GM23338 (cell line): Measurements from ENCODE around the gene TOX4. TPM values are rescaled to one million over a fixed set of nuclear protein-coding genes. Genes with fewer than 3 reads are reported as not detected.

ENCODE experiments used
- ATAC-seq: fragments of 200-7000 bp; cut with Tn5 transposase; 3 replicates; pipeline ENCODE4 v1.9.1; 2020
- DNase-seq: peaks from one replicate; pipeline ENCODE4 v3.0.0-alpha.2; 2015; ENCODE audit warnings: low spot score
- H2AFZ ChIP-seq: fragments of 200-600 bp; sonication (generic); 2 replicates; pipeline ENCODE4 v1.8.0; 2016; ENCODE audit warnings: antibody characterized with exemption, mild to moderate bottlenecking, moderate library complexity
- H3F3A ChIP-seq: fragments of 200-600 bp; sonication (generic); replicated peaks from 2 replicates; pipeline ENCODE4 v1.8.0; 2017; ENCODE audit warnings: antibody characterized with exemption, mixed run types, low read depth
- H3K27ac ChIP-seq: fragments of 200-600 bp; sonication (generic); 2 replicates; pipeline ENCODE4 v1.6.1; 2016; ENCODE audit warnings: low read depth
- H3K27me3 ChIP-seq: fragments of 200-600 bp; sonication (generic); 2 replicates; pipeline ENCODE4 v1.8.0; 2016; ENCODE audit warnings: mild to moderate bottlenecking, mixed run types, moderate library complexity; ENCODE audit not compliant: insufficient read depth
- H3K36me3 ChIP-seq: fragments of 200-600 bp; sonication (generic); 2 replicates; pipeline ENCODE4 v1.8.0; 2016; ENCODE audit warnings: mild to moderate bottlenecking; ENCODE audit not compliant: insufficient read depth
- H3K4me1 ChIP-seq: fragments of 200-600 bp; sonication (generic); 2 replicates; pipeline ENCODE4 v1.8.0; 2016; ENCODE audit warnings: mild to moderate bottlenecking, moderate library complexity; ENCODE audit not compliant: insufficient read depth
- H3K4me2 ChIP-seq: fragments of 200-600 bp; sonication (generic); 2 replicates; pipeline ENCODE4 v1.7.1; 2017; ENCODE audit warnings: mixed run types
- H3K4me3 ChIP-seq: fragments of 200-600 bp; sonication (generic); 2 replicates; pipeline ENCODE4 v1.6.1; 2016; ENCODE audit warnings: mixed run types
- H3K79me2 ChIP-seq: fragments of 200-600 bp; sonication (generic); replicated peaks from 2 replicates; pipeline ENCODE4 v1.8.0; 2017; ENCODE audit warnings: mild to moderate bottlenecking; ENCODE audit not compliant: insufficient read depth
- H3K9me2 ChIP-seq: fragments of 200-600 bp; sonication (generic); 2 replicates; pipeline ENCODE4 v1.8.0; 2017; ENCODE audit not compliant: insufficient read depth
- H4K20me1 ChIP-seq: fragments of 200-600 bp; sonication (generic); replicated peaks from 2 replicates; pipeline ENCODE4 v1.8.0; 2017; ENCODE audit warnings: mild to moderate bottlenecking; ENCODE audit not compliant: insufficient read depth
- H3K27ac Mint-ChIP-seq: 2 replicates; pipeline ENCODE4 v1.8.0; 2020; ENCODE audit warnings: inconsistent platforms, mild to moderate bottlenecking, moderate library complexity, mixed read lengths
- H3K27me3 Mint-ChIP-seq: 3 replicates; pipeline ENCODE4 v1.8.0; 2022; ENCODE audit warnings: low read depth, mild to moderate bottlenecking, moderate library complexity, mixed read lengths, inconsistent platforms; ENCODE audit not compliant: insufficient read depth, poor library complexity
- H3K36me3 Mint-ChIP-seq: 3 replicates; pipeline ENCODE4 v1.8.0; 2021; ENCODE audit warnings: low read depth, mild to moderate bottlenecking, inconsistent platforms, moderate library complexity, mixed read lengths
- H3K4me1 Mint-ChIP-seq: 3 replicates; pipeline ENCODE4 v1.8.0; 2020; ENCODE audit warnings: mild to moderate bottlenecking, inconsistent platforms, mixed read lengths
- H3K4me3 Mint-ChIP-seq: 3 replicates; pipeline ENCODE4 v1.8.0; 2021; ENCODE audit warnings: moderate library complexity, mild to moderate bottlenecking, inconsistent platforms, mixed read lengths
- H3K9me3 Mint-ChIP-seq: 3 replicates; pipeline ENCODE4 v1.8.0; 2020; ENCODE audit warnings: moderate library complexity, mild to moderate bottlenecking, inconsistent platforms, mixed read lengths
- CREB1 ChIP-seq: fragments of 250-450 bp; sonication (Bioruptor Pico); IDR thresholded peaks from 2 replicates; pipeline ENCODE4 v1.5.0; 2020; ENCODE audit warnings: low read depth, mild to moderate bottlenecking, moderate library complexity
- EZH2 ChIP-seq: fragments of 200-600 bp; sonication (generic); IDR thresholded peaks from one replicate; pipeline ENCODE4 v1.8.0; 2017; ENCODE audit warnings: antibody characterized with exemption, mild to moderate bottlenecking, low read depth; ENCODE audit not compliant: unreplicated experiment
- NANOG ChIP-seq: IDR thresholded peaks from 2 replicates; pipeline ENCODE4 v1.6.1; 2016; ENCODE audit warnings: antibody characterized with exemption, borderline replicate concordance
- POLR2AphosphoS5 ChIP-seq: IDR thresholded peaks from 2 replicates; pipeline ENCODE4 v1.6.1; 2016; ENCODE audit warnings: antibody characterized with exemption, low read depth
- STAT1 ChIP-seq: IDR thresholded peaks from one replicate; pipeline ENCODE4 v1.6.1; 2016; ENCODE audit warnings: antibody characterized with exemption; ENCODE audit not compliant: unreplicated experiment
- ZNF114 ChIP-seq: fragments of 250-450 bp; sonication (Bioruptor Pico); IDR thresholded peaks from 2 replicates; pipeline ENCODE4 v1.5.0; 2020; ENCODE audit warnings: mild to moderate bottlenecking, moderate library complexity
- ZNF331 ChIP-seq: fragments of 250-450 bp; sonication (Bioruptor Pico); IDR thresholded peaks from 2 replicates; pipeline ENCODE4 v1.5.0; 2020; ENCODE audit warnings: low read depth, mild to moderate bottlenecking, moderate library complexity
- polyA plus RNA-seq: library from polyadenylated mRNA; unstranded; fragments of >200 nt; fragmentation: Nextera tagmentation; extraction: Ambion mirVana; gene quantifications from 2 replicates; pipeline ENCODE4 v1.2.1, GENCODE V29; 2016
- total RNA-seq: library from RNA; depleted of rRNA; stranded (reverse); fragments of >200 nt; shearing (Covaris generic); gene quantifications from 2 replicates; pipeline ENCODE4 v1.2.3, GENCODE V29; 2014
- TF ChIP-seq, protein P1 (sequence below): fragments of 250-450 bp; sonication (Bioruptor Pico); IDR thresholded peaks from 2 replicates; pipeline ENCODE4 v1.5.0; 2020; ENCODE audit warnings: mild to moderate bottlenecking, moderate library complexity
- TF ChIP-seq, protein P2 (sequence below), 2 experiments: fragments of 200-600 bp in 1 of 2; sonication (generic) in 1 of 2; conservative IDR thresholded peaks; 2 replicates each; pipeline versions ENCODE4 v1.5.1 to v1.6.1; 2016 to 2017; ENCODE audit warnings: antibody characterized with exemption in 2 of 2, low read depth in 2 of 2, mild to moderate bottlenecking in 2 of 2, moderate library complexity in 1 of 2

Gene TOX4
- total and polyA plus RNA-seq, 2 experiments from 2014 or later: 45.6 to 72.8 TPM

DNA sequence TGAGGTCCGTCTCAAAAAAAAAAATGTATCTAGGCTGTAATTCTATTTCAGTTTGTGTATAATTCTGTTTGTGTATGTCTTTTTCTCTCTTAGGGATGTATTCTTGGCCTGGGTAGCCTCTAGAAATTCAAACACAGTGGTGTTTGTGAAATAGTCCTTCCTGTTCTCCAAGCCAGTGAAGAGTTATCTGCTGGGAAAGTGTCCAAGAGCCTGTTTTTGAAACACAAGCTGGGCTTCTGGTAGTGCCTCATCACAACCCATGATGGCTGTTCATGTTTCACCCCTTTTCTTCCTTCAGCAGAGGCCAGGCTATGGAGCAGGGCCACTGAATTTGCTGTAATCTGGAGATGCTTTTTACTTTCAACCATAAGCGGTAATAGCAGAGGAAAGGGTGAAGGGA, 19.5 kb downstream of the TOX4 start (continued):
- TF ChIP-seq, protein P1, sequence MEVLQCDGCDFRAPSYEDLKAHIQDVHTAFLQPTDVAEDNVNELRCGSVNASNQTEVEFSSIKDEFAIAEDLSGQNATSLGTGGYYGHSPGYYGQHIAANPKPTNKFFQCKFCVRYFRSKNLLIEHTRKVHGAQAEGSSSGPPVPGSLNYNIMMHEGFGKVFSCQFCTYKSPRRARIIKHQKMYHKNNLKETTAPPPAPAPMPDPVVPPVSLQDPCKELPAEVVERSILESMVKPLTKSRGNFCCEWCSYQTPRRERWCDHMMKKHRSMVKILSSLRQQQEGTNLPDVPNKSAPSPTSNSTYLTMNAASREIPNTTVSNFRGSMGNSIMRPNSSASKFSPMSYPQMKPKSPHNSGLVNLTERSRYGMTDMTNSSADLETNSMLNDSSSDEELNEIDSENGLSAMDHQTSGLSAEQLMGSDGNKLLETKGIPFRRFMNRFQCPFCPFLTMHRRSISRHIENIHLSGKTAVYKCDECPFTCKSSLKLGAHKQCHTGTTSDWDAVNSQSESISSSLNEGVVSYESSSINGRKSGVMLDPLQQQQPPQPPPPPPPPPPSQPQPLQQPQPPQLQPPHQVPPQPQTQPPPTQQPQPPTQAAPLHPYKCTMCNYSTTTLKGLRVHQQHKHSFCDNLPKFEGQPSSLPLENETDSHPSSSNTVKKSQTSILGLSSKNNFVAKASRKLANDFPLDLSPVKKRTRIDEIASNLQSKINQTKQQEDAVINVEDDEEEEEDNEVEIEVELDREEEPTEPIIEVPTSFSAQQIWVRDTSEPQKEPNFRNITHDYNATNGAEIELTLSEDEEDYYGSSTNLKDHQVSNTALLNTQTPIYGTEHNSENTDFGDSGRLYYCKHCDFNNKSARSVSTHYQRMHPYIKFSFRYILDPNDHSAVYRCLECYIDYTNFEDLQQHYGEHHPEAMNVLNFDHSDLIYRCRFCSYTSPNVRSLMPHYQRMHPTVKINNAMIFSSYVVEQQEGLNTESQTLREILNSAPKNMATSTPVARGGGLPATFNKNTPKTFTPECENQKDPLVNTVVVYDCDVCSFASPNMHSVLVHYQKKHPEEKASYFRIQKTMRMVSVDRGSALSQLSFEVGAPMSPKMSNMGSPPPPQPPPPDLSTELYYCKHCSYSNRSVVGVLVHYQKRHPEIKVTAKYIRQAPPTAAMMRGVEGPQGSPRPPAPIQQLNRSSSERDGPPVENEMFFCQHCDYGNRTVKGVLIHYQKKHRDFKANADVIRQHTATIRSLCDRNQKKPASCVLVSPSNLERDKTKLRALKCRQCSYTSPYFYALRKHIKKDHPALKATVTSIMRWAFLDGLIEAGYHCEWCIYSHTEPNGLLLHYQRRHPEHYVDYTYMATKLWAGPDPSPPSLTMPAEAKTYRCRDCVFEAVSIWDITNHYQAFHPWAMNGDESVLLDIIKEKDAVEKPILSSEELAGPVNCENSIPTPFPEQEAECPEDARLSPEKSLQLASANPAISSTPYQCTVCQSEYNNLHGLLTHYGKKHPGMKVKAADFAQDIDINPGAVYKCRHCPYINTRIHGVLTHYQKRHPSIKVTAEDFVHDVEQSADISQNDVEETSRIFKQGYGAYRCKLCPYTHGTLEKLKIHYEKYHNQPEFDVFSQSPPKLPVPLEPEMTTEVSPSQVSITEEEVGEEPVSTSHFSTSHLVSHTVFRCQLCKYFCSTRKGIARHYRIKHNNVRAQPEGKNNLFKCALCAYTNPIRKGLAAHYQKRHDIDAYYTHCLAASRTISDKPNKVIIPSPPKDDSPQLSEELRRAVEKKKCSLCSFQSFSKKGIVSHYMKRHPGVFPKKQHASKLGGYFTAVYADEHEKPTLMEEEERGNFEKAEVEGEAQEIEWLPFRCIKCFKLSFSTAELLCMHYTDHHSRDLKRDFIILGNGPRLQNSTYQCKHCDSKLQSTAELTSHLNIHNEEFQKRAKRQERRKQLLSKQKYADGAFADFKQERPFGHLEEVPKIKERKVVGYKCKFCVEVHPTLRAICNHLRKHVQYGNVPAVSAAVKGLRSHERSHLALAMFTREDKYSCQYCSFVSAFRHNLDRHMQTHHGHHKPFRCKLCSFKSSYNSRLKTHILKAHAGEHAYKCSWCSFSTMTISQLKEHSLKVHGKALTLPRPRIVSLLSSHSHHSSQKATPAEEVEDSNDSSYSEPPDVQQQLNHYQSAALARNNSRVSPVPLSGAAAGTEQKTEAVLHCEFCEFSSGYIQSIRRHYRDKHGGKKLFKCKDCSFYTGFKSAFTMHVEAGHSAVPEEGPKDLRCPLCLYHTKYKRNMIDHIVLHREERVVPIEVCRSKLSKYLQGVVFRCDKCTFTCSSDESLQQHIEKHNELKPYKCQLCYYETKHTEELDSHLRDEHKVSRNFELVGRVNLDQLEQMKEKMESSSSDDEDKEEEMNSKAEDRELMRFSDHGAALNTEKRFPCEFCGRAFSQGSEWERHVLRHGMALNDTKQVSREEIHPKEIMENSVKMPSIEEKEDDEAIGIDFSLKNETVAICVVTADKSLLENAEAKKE: no peak
- no peak for TF ChIP-seq POLR2AphosphoS5
- no peak for TF ChIP-seq NANOG
- TF ChIP-seq ZNF331 (CRISPR knock-in tag): no peak
- no peak for TF ChIP-seq ZNF114 (CRISPR knock-in tag)
- no peak for TF ChIP-seq STAT1
- TF ChIP-seq EZH2: no peak

DNA sequence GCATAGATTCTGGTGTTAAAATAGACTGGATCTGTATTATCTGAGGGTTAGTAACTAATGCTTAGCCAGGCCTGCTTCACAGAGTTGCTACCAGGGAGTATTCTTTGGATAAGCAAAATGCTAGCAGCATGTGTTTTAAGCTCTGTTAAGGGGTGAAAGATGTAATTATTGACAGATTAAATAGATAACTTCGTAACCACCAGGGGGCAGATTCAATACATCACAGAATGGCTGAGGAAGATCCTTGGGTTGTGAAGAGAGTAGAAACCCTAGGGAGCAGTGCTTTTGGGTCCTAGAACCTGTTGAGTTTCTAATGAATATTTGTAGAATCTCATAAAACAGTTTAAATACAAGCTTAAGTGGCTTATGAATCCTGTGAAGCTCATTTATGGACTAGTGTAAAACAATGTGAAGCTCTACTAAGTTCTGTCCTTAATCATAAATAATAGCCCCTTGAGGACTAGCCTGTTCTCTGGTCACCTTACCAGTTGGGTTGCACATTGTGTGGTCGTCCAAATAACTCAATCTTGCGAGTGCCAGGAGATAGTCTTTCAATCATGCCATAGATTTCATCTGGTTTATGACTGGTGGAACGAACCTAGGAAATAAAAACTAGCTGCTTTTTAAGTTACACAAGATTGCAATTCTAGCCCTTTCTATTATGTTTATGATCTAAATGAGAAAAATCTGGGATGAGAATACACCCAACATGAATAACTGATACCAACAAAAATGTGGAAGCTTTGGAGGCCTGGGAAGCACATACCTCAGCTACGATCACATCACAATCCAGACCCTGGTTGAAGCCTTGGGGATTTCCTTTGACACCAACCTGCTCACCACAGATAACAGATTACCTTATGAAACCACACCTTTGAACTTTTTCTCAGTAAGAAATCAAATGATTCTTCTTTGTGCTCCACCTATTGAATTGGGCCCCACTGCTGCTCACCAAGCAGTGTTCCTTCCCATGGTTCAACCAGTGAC, 21.8 kb downstream of the TOX4 start:
- peaks cover 16% of the 10 kb centered on the region for H3K79me2 ChIP-seq
- H3K4me3 ChIP-seq: no peak overlapping the region
- H3K36me3 ChIP-seq: peaks cover 67% of the 10 kb centered on the region
- peak overlapping the region; percentile 29 for H3K27ac ChIP-seq
- ATAC-seq: peak; percentile 77
- no peak overlapping the region for H2AFZ ChIP-seq
- peaks cover 12% of the 10 kb centered on the region for H3K4me1 ChIP-seq
- H3K4me3 Mint-ChIP-seq: no peak overlapping the region; the same call in 2 of the 3 replicates
- peaks cover 31% of the 10 kb centered on the region; the same call in 1 of the 2 replicates for H3F3A ChIP-seq
- peaks cover 97% of the 10 kb centered on the region for H3K36me3 Mint-ChIP-seq
- peaks cover 3% of the 10 kb centered on the region for H3K27me3 Mint-ChIP-seq
- H3K9me2 ChIP-seq: no peaks in the 10 kb centered on the region
- H3K27ac Mint-ChIP-seq: peak overlapping the region; percentile 45
- no peaks in the 10 kb centered on the region for H3K27me3 ChIP-seq
- no peaks in the 10 kb centered on the region for H4K20me1 ChIP-seq
- H3K9me3 Mint-ChIP-seq: no peaks in the 10 kb centered on the region
- no peak overlapping the region for H3K4me2 ChIP-seq
- DNase-seq: peak; percentile 95
- peaks cover 38% of the 10 kb centered on the region for H3K4me1 Mint-ChIP-seq
- TF ChIP-seq CREB1 (CRISPR knock-in tag) (no peak), POLR2AphosphoS5 (no peak; the same call in 1 of the 2 replicates)
- TF ChIP-seq, protein P2, sequence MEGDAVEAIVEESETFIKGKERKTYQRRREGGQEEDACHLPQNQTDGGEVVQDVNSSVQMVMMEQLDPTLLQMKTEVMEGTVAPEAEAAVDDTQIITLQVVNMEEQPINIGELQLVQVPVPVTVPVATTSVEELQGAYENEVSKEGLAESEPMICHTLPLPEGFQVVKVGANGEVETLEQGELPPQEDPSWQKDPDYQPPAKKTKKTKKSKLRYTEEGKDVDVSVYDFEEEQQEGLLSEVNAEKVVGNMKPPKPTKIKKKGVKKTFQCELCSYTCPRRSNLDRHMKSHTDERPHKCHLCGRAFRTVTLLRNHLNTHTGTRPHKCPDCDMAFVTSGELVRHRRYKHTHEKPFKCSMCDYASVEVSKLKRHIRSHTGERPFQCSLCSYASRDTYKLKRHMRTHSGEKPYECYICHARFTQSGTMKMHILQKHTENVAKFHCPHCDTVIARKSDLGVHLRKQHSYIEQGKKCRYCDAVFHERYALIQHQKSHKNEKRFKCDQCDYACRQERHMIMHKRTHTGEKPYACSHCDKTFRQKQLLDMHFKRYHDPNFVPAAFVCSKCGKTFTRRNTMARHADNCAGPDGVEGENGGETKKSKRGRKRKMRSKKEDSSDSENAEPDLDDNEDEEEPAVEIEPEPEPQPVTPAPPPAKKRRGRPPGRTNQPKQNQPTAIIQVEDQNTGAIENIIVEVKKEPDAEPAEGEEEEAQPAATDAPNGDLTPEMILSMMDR (conservative IDR thresholded peaks at IDR 0.05; ENCODE audit: low read depth in 2 of 2): peak; percentile 71 to 77
